Neuron (in vitro differentiated cells): Measurements from ENCODE around the gene ERMP1.

Experiments
- H2AFZ ChIP-seq: one replicate; pipeline ENCODE4 v1.6.1; 2013; ENCODE audit warnings: low read depth, mild to moderate bottlenecking, inconsistent platforms, low read length, moderate library complexity
- H3K27me3 ChIP-seq: one replicate; pipeline ENCODE4 v1.6.1; 2013; ENCODE audit warnings: low read length; ENCODE audit not compliant: insufficient read depth
- H3K36me3 ChIP-seq: one replicate; pipeline ENCODE4 v1.6.1; 2013; ENCODE audit warnings: low read length; ENCODE audit not compliant: insufficient read depth
- H3K4me1 ChIP-seq: one replicate; pipeline ENCODE4 v1.6.1; 2013; ENCODE audit warnings: low read length; ENCODE audit not compliant: insufficient read depth
- H3K4me3 ChIP-seq: 2 replicates; pipeline ENCODE4 v1.5.1; 2013; ENCODE audit warnings: mild to moderate bottlenecking, low read length, moderate library complexity
- H3K9me3 ChIP-seq: one replicate; pipeline ENCODE4 v1.6.1; 2013; ENCODE audit warnings: low read length

The ERMP1 gene

DNA sequence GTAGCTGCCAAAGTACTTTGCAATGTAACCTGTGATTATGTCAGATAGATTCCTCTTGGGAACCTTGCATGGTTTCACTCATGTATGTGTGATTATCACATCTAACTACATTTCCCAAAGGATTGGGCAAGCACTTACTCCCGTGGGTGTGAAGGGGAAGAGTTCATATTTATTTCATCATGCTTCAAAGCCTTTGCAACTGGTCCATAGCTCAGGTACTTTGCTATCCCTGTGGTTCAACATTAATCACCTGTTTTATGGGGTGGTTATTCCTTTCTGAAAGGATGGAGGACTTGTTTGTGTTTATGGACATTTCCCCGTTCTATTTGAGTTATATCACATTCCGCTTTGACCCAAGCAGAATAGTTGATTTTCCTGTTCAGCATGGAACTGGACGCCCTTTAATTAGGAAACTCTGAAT, 13.6 kb upstream of the ERMP1 start:
- no peak overlapping the region for H2AFZ ChIP-seq
- peaks cover 6% of the 10 kb centered on the region for H3K4me1 ChIP-seq
- H3K27me3 ChIP-seq = no peaks in the 10 kb centered on the region
- H3K9me3 ChIP-seq = no peaks in the 10 kb centered on the region
- no peak overlapping the region for H3K4me3 ChIP-seq
- no peaks in the 10 kb centered on the region for H3K36me3 ChIP-seq

- H3K36me3 ChIP-seq = no peaks in the 10 kb centered on the region
- no peak overlapping the region for H2AFZ ChIP-seq
- peaks cover 6% of the 10 kb centered on the region for H3K4me1 ChIP-seq
- no peaks in the 10 kb centered on the region for H3K9me3 ChIP-seq
- no peaks in the 10 kb centered on the region for H3K27me3 ChIP-seq
- no peak overlapping the region for H3K4me3 ChIP-seq
Observed at GRCh38 chr9:5846096-5846495, 13.2 kb upstream of the ERMP1 start.

GRCh38 chr9:5845157-5845531, 12.2 kb upstream of the ERMP1 start:
- H3K4me1 ChIP-seq = peaks cover 6% of the 10 kb centered on the region
- no peaks in the 10 kb centered on the region for H3K27me3 ChIP-seq
- no peak overlapping the region for H2AFZ ChIP-seq
- no peaks in the 10 kb centered on the region for H3K36me3 ChIP-seq
- H3K4me3 ChIP-seq = no peak overlapping the region
- no peaks in the 10 kb centered on the region for H3K9me3 ChIP-seq

DNA sequence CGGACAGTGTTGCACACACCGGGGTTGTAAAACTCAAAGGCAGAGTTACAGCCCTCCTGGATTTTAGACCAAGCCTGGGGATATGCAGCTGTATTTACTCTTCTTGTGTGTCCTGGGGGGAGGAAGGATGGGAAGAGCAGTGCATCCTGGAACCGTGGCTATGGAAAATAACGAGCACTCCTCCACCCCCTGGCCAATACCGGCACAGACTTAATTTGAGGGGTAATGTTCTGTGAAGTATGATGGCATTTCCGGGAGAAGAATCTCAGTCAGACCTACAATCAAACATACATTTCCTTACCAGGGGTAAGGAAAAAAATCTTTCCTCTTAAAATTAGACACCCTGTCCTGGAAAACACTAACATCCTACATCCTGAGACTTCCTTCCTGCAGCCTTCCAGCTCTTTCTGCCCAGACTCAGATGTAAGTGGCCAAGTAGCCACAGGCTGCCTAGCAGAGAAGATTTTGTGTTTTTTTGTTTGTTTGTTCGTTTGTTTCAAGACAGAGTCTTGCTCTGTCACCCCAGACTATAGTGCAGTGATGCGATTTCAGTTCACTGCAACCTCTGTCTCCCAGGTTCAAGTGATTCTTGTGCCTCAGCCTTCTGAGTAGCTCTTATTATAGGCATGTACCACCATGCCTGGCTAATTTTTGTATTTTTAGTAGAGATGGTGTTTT, 11.0 kb upstream of the ERMP1 start:
- H3K4me3 ChIP-seq = no peak overlapping the region
- no peaks in the 10 kb centered on the region for H3K9me3 ChIP-seq
- peaks cover 6% of the 10 kb centered on the region for H3K4me1 ChIP-seq
- peak overlapping the region; percentile 64 for H2AFZ ChIP-seq
- no peaks in the 10 kb centered on the region for H3K27me3 ChIP-seq
- no peaks in the 10 kb centered on the region for H3K36me3 ChIP-seq

GRCh38 chr9:5842929-5843793, 10.2 kb upstream of the ERMP1 start:
- H3K9me3 ChIP-seq = no peaks in the 10 kb centered on the region
- H3K36me3 ChIP-seq = no peaks in the 10 kb centered on the region
- H3K4me3 ChIP-seq = no peak overlapping the region
- H3K4me1 ChIP-seq = peaks cover 6% of the 10 kb centered on the region
- H2AFZ ChIP-seq = peak overlapping the region; percentile 64
- no peaks in the 10 kb centered on the region for H3K27me3 ChIP-seq

- Histone ChIP-seq H3K27me3 (no peaks in the 10 kb centered on the region), H3K4me3 (no peak overlapping the region), H2AFZ (no peak overlapping the region), H3K4me1 (peaks cover 6% of the 10 kb centered on the region), H3K9me3 (no peaks in the 10 kb centered on the region), H3K36me3 (no peaks in the 10 kb centered on the region)
Observed at GRCh38 chr9:5841771-5842573, 9.1 kb upstream of the ERMP1 start.

DNA sequence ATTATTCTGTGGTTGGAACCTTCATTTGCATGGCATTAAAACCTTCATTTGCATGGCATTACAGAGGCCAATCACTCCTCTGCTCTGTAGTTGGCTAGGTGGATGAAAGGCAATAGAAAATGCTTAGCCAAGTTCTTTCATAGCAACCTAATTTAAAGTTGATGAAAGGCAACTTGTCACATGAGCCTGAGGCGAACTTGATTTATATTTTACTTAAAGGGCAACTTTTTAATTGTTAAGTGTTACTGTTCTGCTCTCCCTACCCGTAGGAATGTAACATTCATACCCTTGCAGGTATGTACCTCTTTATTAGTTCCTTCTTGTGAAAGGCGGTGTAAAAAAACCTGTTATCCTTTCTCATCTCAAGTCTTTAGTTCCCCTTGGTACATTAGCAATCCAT, 7.9 kb upstream of the ERMP1 start:
- Histone ChIP-seq H3K9me3 (no peaks in the 10 kb centered on the region), H2AFZ (no peak overlapping the region), H3K4me1 (peaks cover 6% of the 10 kb centered on the region), H3K27me3 (no peaks in the 10 kb centered on the region), H3K36me3 (no peaks in the 10 kb centered on the region), H3K4me3 (no peak overlapping the region)

DNA sequence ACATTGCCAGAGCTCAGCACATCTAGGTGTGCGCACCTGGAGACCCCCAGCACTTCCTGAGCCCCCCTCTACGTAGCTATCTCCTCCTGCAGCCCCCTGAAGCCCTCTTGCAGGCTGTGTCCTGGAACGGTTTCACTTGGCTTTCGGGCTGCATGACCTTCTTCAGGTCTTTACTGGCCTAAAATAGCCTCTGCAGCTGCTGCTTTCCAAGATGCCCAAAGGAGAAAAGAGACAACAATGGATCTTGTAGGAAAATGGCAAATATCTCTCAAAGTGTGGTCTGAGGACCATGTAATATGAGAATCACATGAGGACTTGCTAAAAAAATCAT, 6.6 kb upstream of the ERMP1 start:
- H3K4me3 ChIP-seq = no peak overlapping the region
- H2AFZ ChIP-seq = no peak overlapping the region
- H3K36me3 ChIP-seq = no peaks in the 10 kb centered on the region
- no peaks in the 10 kb centered on the region for H3K9me3 ChIP-seq
- H3K27me3 ChIP-seq = no peaks in the 10 kb centered on the region
- H3K4me1 ChIP-seq = peaks cover 6% of the 10 kb centered on the region

DNA sequence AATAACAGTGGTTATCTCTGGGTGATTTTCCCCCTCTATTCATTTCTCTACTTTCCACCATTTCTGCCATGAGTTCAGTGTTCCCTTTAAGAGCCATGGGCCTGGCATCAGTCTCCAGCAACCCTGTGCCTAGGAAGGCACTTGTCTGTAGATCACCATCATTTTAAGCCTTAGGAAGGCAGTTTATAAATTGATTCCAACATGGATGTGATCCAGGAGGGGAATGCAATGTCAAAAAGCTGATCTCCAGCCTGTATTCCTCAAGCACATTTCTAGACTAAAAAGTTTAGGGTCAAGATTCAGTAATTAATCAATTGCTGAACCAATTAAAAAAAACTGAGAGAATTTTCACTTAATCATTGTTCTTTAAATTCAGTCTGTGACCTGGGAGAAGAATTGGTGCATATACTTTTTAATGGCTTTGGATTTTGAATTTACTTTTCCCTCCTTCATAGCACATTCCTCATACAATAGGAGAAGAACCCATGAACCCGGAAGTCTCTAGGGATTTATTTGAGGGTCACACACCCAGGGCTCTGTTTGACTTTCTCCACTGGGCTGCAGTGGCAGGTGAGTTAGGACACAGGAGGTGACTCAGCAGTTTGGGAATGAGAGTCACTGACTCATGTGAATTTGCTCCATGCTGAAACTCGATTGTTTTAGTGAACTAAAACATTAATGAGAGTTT, 6.1 kb upstream of the ERMP1 start:
- Histone ChIP-seq H3K27me3 (no peaks in the 10 kb centered on the region), H2AFZ (no peak overlapping the region), H3K4me3 (no peak overlapping the region), H3K4me1 (peaks cover 6% of the 10 kb centered on the region), H3K9me3 (no peaks in the 10 kb centered on the region), H3K36me3 (no peaks in the 10 kb centered on the region)

GRCh38 chr9:5835808-5836207, 2.9 kb upstream of the ERMP1 start:
- no peaks in the 10 kb centered on the region for H3K27me3 ChIP-seq
- peaks cover 16% of the 10 kb centered on the region for H3K4me1 ChIP-seq
- no peak overlapping the region for H2AFZ ChIP-seq
- no peaks in the 10 kb centered on the region for H3K9me3 ChIP-seq
- no peak overlapping the region for H3K4me3 ChIP-seq
- H3K36me3 ChIP-seq = no peaks in the 10 kb centered on the region

DNA sequence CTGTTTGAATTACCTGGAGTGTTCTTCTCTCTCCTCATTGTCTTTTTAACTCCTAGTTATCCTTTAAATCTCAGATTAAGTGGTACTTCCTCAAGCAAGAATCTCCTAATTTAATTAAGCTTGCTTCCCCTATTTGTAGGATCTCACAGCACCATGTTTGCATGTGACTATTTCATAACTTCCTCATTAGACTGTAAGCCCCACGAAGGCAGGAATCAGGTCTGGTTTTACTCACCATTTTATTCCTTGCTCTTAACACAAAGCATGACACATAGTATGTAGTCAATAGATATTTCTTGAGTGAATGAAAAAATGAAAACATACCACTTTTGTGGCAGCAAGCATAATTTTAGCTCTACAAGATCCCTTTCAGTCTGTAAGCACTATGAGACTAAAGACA, 1.3 kb upstream of the ERMP1 start:
- no peak overlapping the region for H3K4me3 ChIP-seq

GRCh38 chr9:5832071-5832537, 813 bp downstream of the ERMP1 start:
- Histone ChIP-seq H3K36me3 (no peaks in the 10 kb centered on the region), H2AFZ (peak overlapping the region; percentile 97), H3K27me3 (no peaks in the 10 kb centered on the region), H3K4me1 (peaks cover 16% of the 10 kb centered on the region), H3K9me3 (no peaks in the 10 kb centered on the region), H3K4me3 (peak overlapping the region; percentile 73)

More for the DNA sequence above, 1.3 kb upstream of the ERMP1 start:
- H3K36me3 ChIP-seq = no peaks in the 10 kb centered on the region
- H3K4me1 ChIP-seq = peaks cover 16% of the 10 kb centered on the region
- peak overlapping the region; percentile 0 for H2AFZ ChIP-seq
- no peaks in the 10 kb centered on the region for H3K9me3 ChIP-seq
- H3K27me3 ChIP-seq = no peaks in the 10 kb centered on the region
